Transverse colon (tissue), 4 donors: Measurements from ENCODE around the gene SPTBN1.

ENCODE experiments used
- EP300 ChIP-seq: sonication (generic); formaldehyde crosslinking; IDR thresholded peaks from one replicate; pipeline ENCODE4 v1.6.1; 2017; ENCODE audit warnings: antibody characterized with exemption, low read depth
- POLR2A ChIP-seq: fragments of 450-650 bp; IDR thresholded peaks from one replicate; pipeline ENCODE4 v1.6.1; 2016; ENCODE audit warnings: antibody characterized with exemption, mild to moderate bottlenecking, moderate library complexity
- POLR2AphosphoS5 ChIP-seq, 3 donors: sonication (generic); formaldehyde crosslinking; IDR thresholded peaks; one replicate each; pipeline ENCODE4 v1.6.1; 2016; ENCODE audit warnings: antibody characterized with exemption in 3 of 3
- TF ChIP-seq, protein P1 (sequence below), 5 experiments: fragments of 200-600 bp in 3 of 5; fragments of 450-650 bp in 2 of 5; sonication (generic) in 3 of 5; IDR thresholded peaks; 1 replicate in 2 of 5; 2 replicates in 3 of 5; pipeline ENCODE4 v1.5.1; 2016 to 2017; ENCODE audit warnings: antibody characterized with exemption in 5 of 5, inconsistent platforms in 3 of 5, mild to moderate bottlenecking in 2 of 5, moderate library complexity in 1 of 5

GRCh38 chr2:54459037-54459441, 2.9 kb downstream of the SPTBN1 start:
- TF ChIP-seq POLR2A (no peak), EP300 (no peak), POLR2AphosphoS5 (IDR thresholded peaks at IDR 0.05) (peak in 1 of 3 donors; percentile 29)
- TF ChIP-seq, protein P1, sequence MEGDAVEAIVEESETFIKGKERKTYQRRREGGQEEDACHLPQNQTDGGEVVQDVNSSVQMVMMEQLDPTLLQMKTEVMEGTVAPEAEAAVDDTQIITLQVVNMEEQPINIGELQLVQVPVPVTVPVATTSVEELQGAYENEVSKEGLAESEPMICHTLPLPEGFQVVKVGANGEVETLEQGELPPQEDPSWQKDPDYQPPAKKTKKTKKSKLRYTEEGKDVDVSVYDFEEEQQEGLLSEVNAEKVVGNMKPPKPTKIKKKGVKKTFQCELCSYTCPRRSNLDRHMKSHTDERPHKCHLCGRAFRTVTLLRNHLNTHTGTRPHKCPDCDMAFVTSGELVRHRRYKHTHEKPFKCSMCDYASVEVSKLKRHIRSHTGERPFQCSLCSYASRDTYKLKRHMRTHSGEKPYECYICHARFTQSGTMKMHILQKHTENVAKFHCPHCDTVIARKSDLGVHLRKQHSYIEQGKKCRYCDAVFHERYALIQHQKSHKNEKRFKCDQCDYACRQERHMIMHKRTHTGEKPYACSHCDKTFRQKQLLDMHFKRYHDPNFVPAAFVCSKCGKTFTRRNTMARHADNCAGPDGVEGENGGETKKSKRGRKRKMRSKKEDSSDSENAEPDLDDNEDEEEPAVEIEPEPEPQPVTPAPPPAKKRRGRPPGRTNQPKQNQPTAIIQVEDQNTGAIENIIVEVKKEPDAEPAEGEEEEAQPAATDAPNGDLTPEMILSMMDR (IDR thresholded peaks at IDR 0.05): no peak
